Endothelial cell (in vitro differentiated cells): ENCODE measurements around the gene TRAK2. TPM values are rescaled to one million over a fixed set of nuclear protein-coding genes. Genes with fewer than 3 reads are reported as not detected.
"Not testable (repeated sequence)": the region's sequence is repeated elsewhere in the genome, so short reads cannot be mapped to it uniquely, and the experiment has no call there.

ENCODE experiments used
- DNase-seq: peaks from one replicate; pipeline ENCODE4 v3.0.0; 2021; ENCODE audit warnings: low spot score
- H3K27ac Mint-ChIP-seq: one replicate; pipeline ENCODE4 v1.8.0; 2021; ENCODE audit warnings: mixed read lengths, inconsistent platforms; ENCODE audit not compliant: unreplicated experiment
- H3K27me3 Mint-ChIP-seq: one replicate; pipeline ENCODE4 v1.8.0; 2021; ENCODE audit warnings: mild to moderate bottlenecking, moderate library complexity, mixed read lengths, inconsistent platforms; ENCODE audit not compliant: unreplicated experiment
- H3K36me3 Mint-ChIP-seq: one replicate; pipeline ENCODE4 v1.8.0; 2021; ENCODE audit warnings: mild to moderate bottlenecking, low read depth, mixed read lengths, inconsistent platforms; ENCODE audit not compliant: unreplicated experiment
- H3K4me1 Mint-ChIP-seq: one replicate; pipeline ENCODE4 v1.8.0; 2021; ENCODE audit warnings: mild to moderate bottlenecking, mixed read lengths, inconsistent platforms; ENCODE audit not compliant: unreplicated experiment
- H3K4me3 Mint-ChIP-seq: one replicate; pipeline ENCODE4 v1.8.0; 2021; ENCODE audit warnings: mild to moderate bottlenecking, mixed read lengths, inconsistent platforms; ENCODE audit not compliant: unreplicated experiment
- H3K9me3 Mint-ChIP-seq: one replicate; pipeline ENCODE4 v1.8.0; 2021; ENCODE audit warnings: mixed read lengths, inconsistent platforms; ENCODE audit not compliant: unreplicated experiment
- CTCF ChIP-seq: fragments of 200-600 bp; sonication (generic); IDR thresholded peaks from one replicate; pipeline ENCODE4 v1.5.0; 2021; ENCODE audit warnings: antibody characterized with exemption; ENCODE audit not compliant: unreplicated experiment
- total RNA-seq: library from RNA; stranded (reverse); fragmentation: NEBNext Ultra II Directional; extraction: Animal tissue kit (Norgen Biotek cat#: 25700); gene quantifications from one replicate; pipeline ENCODE4 v1.2.1, GENCODE V29; 2021; ENCODE audit not compliant: unreplicated experiment

The TRAK2 gene
- total RNA-seq, 1 donor from 2014 or later, result 18.4 TPM

- not testable (repeated sequence) for H3K27me3 Mint-ChIP-seq, DNase-seq, H3K27ac Mint-ChIP-seq, H3K4me3 Mint-ChIP-seq, H3K4me1 Mint-ChIP-seq, H3K9me3 Mint-ChIP-seq
- peaks cover 22% of the 10 kb centered on the region for H3K36me3 Mint-ChIP-seq
These were observed 22.9 kb downstream of the TRAK2 start for GRCh38 chr2:201428366-201428765.

- no peak for TF ChIP-seq CTCF
- Mint-ChIP-seq H3K9me3 (no peaks in the 10 kb centered on the region), H3K27me3 (peaks cover 6% of the 10 kb centered on the region), H3K4me3 (no peak overlapping the region), H3K27ac (no peak overlapping the region), H3K36me3 (peaks cover 15% of the 10 kb centered on the region), H3K4me1 (no peaks in the 10 kb centered on the region)
- no peak for DNase-seq
These were observed 25.3 kb downstream of the TRAK2 start for GRCh38 chr2:201425952-201426351.

- Mint-ChIP-seq H3K27ac (no peak overlapping the region), H3K4me3 (no peak overlapping the region), H3K4me1 (no peaks in the 10 kb centered on the region), H3K9me3 (no peaks in the 10 kb centered on the region), H3K27me3 (no peaks in the 10 kb centered on the region), H3K36me3 (no peaks in the 10 kb centered on the region)
- no peak for TF ChIP-seq CTCF
- DNase-seq, result no peak
These were observed 30.7 kb downstream of the TRAK2 start for GRCh38 chr2:201420442-201421113.

GRCh38 chr2:201419986-201420385 is 31.3 kb downstream of the TRAK2 start:
- H3K27ac Mint-ChIP-seq, result no peak overlapping the region
- no peak for TF ChIP-seq CTCF
- no peaks in the 10 kb centered on the region for H3K27me3 Mint-ChIP-seq
- no peaks in the 10 kb centered on the region for H3K36me3 Mint-ChIP-seq
- H3K9me3 Mint-ChIP-seq, result no peaks in the 10 kb centered on the region
- no peak for DNase-seq
- H3K4me1 Mint-ChIP-seq, result no peaks in the 10 kb centered on the region
- no peak overlapping the region for H3K4me3 Mint-ChIP-seq

- H3K4me1 Mint-ChIP-seq, result no peaks in the 10 kb centered on the region
- H3K9me3 Mint-ChIP-seq, result no peaks in the 10 kb centered on the region
- DNase-seq, result no peak
- no peak overlapping the region for H3K4me3 Mint-ChIP-seq
- H3K27ac Mint-ChIP-seq, result no peak overlapping the region
- no peaks in the 10 kb centered on the region for H3K27me3 Mint-ChIP-seq
- no peak for TF ChIP-seq CTCF
- no peaks in the 10 kb centered on the region for H3K36me3 Mint-ChIP-seq
These were observed 32.1 kb downstream of the TRAK2 start for GRCh38 chr2:201419057-201419635.
